ENCODE results near the gene ANXA10. TPM values are rescaled to one million over a fixed set of nuclear protein-coding genes. Genes with fewer than 3 reads are reported as not detected.

ANXA10 gene
- total and polyA plus RNA-seq, 2 donors (not counting 3 experiments of a cell fraction or from before 2014, with no cell fraction given), result not detected

DNA sequence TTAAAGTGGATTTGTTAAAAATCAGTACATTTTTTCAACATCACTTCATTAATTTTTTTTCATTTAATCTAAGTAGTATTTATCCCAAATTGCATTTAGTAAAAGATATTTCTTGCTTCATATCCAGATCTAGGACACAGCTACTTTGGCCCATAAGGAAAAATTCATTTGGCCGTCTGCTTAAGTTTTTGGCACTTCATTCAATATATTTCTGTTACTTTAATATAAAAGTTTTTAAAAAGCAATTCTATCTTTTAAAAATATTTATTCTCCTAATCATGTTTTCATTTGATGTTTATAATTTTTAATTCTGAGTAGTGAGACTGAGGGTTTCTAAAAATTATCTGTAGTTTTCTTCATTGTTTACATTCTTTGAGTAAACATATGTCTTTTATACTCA, 28.5 kb downstream of the ANXA10 start:
- H3K9me3 ChIP-seq (replicated peaks; ENCODE audit: control insufficient read depth, insufficient read depth, low read length), result no peaks in the 10 kb centered on the region
- H2AFZ ChIP-seq (ENCODE audit: low read depth, low read length), result no peak overlapping the region
- H3K4me2 ChIP-seq (ENCODE audit: insufficient read depth, low read length), result no peak overlapping the region
- TF ChIP-seq JUN (IDR thresholded peaks at IDR 0.05; ENCODE audit: borderline replicate concordance, insufficient read depth, insufficient read length, low read depth) (no peak), POLR2A (IDR thresholded peaks at IDR 0.05; ENCODE audit: low read depth, low read length) (no peak), POLR2AphosphoS5 (IDR thresholded peaks at IDR 0.05; ENCODE audit: insufficient read depth, low read depth, low read length) (no peak), MYC (IDR thresholded peaks at IDR 0.05; ENCODE audit: low read depth, low read length) (no peak), FOS (IDR thresholded peaks at IDR 0.05; ENCODE audit: borderline replicate concordance, insufficient read depth, low read length) (no peak), GATA2 (IDR thresholded peaks at IDR 0.05; ENCODE audit: insufficient read depth, insufficient read length, low read depth, low read length) (no peak)
- TF ChIP-seq, protein P1, sequence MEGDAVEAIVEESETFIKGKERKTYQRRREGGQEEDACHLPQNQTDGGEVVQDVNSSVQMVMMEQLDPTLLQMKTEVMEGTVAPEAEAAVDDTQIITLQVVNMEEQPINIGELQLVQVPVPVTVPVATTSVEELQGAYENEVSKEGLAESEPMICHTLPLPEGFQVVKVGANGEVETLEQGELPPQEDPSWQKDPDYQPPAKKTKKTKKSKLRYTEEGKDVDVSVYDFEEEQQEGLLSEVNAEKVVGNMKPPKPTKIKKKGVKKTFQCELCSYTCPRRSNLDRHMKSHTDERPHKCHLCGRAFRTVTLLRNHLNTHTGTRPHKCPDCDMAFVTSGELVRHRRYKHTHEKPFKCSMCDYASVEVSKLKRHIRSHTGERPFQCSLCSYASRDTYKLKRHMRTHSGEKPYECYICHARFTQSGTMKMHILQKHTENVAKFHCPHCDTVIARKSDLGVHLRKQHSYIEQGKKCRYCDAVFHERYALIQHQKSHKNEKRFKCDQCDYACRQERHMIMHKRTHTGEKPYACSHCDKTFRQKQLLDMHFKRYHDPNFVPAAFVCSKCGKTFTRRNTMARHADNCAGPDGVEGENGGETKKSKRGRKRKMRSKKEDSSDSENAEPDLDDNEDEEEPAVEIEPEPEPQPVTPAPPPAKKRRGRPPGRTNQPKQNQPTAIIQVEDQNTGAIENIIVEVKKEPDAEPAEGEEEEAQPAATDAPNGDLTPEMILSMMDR (IDR thresholded peaks at IDR 0.05; ENCODE audit: extremely low read depth in 1 of 2, insufficient read depth in 1 of 2, low read depth in 1 of 2, low read length in 2 of 2), result no peak
- no peaks in the 10 kb centered on the region for H3K9me1 ChIP-seq (replicated peaks; ENCODE audit: control insufficient read depth, extremely low read depth, insufficient read depth, low read length)
- H3K27ac ChIP-seq (ENCODE audit: insufficient read depth, low read depth, low read length), result no peak overlapping the region
- ChIA-PET POLR2A (no interaction called here), CTCF (no interaction called here)
- FAIRE-seq, result no peak
- H3K4me3 ChIP-seq (replicated peaks in 1 of 3; ENCODE audit: insufficient read depth in 1 of 3, low read depth in 1 of 3, low read length in 3 of 3), result no peak overlapping the region
- no peak overlapping the region for H3K9ac ChIP-seq (replicated peaks; ENCODE audit: extremely low read depth, insufficient read depth, low read length)
- H4K20me1 ChIP-seq (replicated peaks; ENCODE audit: control insufficient read depth, extremely low read depth, insufficient read depth, low read length), result no peaks in the 10 kb centered on the region
- peaks cover 10% of the 10 kb centered on the region for H3K4me1 ChIP-seq (ENCODE audit: control insufficient read depth, extremely low read depth, insufficient read depth, low read length)
- no peaks in the 10 kb centered on the region for H3K36me3 ChIP-seq (ENCODE audit: control insufficient read depth in 2 of 2, extremely low read depth in 1 of 2, insufficient read depth in 2 of 2, low read length in 2 of 2)
- H3K27me3 ChIP-seq (ENCODE audit: control insufficient read depth in 2 of 2, insufficient read depth in 2 of 2, low read length in 2 of 2), result no peaks in the 10 kb centered on the region
- BruUV-seq (replicated peaks), result no TSS peak
- no peak for DNase-seq (ENCODE audit: low read depth, low spot score)
- no peaks in the 10 kb centered on the region for H3K79me2 ChIP-seq (ENCODE audit: control insufficient read depth, insufficient read depth, low read length)
- intact Hi-C loops (cut with micrococcal nuclease), result no loop called here
- dilution Hi-C loops (cut with MboI; ENCODE audit: extremely low pct_ligation_motif_present, low sequenced_read_pairs), result no loop called here
